DOHH2 (cell line): ENCODE results near the gene STPG4.

Experiments
- CTCF ChIP-seq: fragments of 200-600 bp; sonication (generic); IDR thresholded peaks from one replicate; pipeline ENCODE4 v1.5.1; 2014; ENCODE audit warnings: antibody characterized with exemption, mild to moderate bottlenecking, low read depth, low read length; ENCODE audit not compliant: poor library complexity, severe bottlenecking
- EZH2phosphoT487 ChIP-seq: fragments of 200-600 bp; sonication (generic); IDR thresholded peaks from 2 replicates; pipeline ENCODE4 v1.6.1; 2017; ENCODE audit warnings: borderline replicate concordance, mild to moderate bottlenecking, antibody characterized with exemption, low read length, moderate library complexity, mixed read lengths

GRCh38 chr2:47180531-47180930, 25.4 kb upstream of the STPG4 start:
- no peak for TF ChIP-seq CTCF
- TF ChIP-seq EZH2phosphoT487: no peak
